Loucy (cell line): Measurements from ENCODE around the gene PDE5A.

ENCODE experiments used
- EZH2phosphoT487 ChIP-seq: fragments of 200-600 bp; IDR thresholded peaks from 2 replicates; pipeline ENCODE4 v1.6.1; 2018; ENCODE audit warnings: antibody characterized with exemption, mild to moderate bottlenecking, moderate library complexity, borderline replicate concordance
- TF ChIP-seq, protein P1 (sequence below): fragments of 200-600 bp; sonication (generic); conservative IDR thresholded peaks from 2 replicates; pipeline ENCODE4 v1.5.1; 2014; ENCODE audit warnings: mild to moderate bottlenecking, antibody characterized with exemption, low read length

DNA sequence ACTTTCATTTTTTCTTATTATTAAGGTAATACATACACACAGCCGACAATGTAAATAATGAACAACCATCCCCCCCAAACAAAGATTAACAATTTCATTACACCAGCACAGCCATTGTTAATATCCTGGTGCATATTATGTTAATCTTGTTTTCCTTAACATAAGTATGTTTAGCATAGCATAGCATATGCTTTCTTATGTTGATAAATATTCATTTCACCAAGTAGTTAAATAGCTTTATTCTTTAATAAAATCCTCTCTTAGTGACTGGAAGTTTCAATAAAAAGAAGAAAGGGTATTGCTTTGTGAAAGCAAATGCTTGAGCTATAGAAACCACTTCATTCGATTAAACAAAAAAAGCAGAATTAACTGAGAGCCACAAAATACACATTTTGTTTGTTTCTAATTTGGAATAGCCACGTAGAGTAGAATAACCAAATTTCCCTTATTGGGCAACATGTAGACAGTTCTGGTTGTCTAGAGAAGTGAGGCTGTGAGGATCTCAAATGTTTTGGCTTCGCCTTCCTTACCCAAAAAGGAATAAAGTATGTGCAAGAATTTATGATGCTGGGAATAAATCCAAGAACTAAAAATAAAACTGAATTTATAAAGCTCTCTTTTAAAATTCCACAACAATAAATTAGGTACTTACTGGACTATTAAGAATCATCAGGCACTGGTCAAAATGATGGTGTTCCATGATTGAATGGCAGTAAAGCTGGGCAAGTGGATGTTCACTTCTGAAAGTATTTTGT is 118.0 kb downstream of the PDE5A start:
- TF ChIP-seq, protein P1, sequence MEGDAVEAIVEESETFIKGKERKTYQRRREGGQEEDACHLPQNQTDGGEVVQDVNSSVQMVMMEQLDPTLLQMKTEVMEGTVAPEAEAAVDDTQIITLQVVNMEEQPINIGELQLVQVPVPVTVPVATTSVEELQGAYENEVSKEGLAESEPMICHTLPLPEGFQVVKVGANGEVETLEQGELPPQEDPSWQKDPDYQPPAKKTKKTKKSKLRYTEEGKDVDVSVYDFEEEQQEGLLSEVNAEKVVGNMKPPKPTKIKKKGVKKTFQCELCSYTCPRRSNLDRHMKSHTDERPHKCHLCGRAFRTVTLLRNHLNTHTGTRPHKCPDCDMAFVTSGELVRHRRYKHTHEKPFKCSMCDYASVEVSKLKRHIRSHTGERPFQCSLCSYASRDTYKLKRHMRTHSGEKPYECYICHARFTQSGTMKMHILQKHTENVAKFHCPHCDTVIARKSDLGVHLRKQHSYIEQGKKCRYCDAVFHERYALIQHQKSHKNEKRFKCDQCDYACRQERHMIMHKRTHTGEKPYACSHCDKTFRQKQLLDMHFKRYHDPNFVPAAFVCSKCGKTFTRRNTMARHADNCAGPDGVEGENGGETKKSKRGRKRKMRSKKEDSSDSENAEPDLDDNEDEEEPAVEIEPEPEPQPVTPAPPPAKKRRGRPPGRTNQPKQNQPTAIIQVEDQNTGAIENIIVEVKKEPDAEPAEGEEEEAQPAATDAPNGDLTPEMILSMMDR, result no peak
- no peak for TF ChIP-seq EZH2phosphoT487
